ENCODE results near the gene ROPN1B.
"Not testable (repeated sequence)": the region's sequence is repeated elsewhere in the genome, so short reads cannot be mapped to it uniquely, and the experiment has no call there.

DNA sequence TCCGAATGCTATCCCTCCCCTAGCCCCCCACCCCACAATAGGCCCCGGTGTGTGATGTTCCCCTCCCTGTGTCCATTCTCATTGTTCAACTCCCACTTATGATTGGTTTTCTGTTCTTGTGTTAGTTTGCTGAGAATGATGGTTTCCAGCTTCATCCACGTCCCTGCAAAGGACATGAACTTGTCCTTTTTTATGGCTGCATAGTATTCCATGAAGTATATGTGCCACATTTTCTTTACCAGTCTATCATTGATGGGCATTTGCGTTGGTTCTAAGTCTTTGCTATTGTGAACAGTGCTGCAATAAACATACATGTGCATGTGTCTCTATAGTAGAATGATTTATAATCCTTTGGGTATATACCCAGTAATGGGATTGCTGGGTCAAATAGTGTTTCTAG lies 12.0 kb upstream of the ROPN1B start:
- TF ChIP-seq, protein P1, sequence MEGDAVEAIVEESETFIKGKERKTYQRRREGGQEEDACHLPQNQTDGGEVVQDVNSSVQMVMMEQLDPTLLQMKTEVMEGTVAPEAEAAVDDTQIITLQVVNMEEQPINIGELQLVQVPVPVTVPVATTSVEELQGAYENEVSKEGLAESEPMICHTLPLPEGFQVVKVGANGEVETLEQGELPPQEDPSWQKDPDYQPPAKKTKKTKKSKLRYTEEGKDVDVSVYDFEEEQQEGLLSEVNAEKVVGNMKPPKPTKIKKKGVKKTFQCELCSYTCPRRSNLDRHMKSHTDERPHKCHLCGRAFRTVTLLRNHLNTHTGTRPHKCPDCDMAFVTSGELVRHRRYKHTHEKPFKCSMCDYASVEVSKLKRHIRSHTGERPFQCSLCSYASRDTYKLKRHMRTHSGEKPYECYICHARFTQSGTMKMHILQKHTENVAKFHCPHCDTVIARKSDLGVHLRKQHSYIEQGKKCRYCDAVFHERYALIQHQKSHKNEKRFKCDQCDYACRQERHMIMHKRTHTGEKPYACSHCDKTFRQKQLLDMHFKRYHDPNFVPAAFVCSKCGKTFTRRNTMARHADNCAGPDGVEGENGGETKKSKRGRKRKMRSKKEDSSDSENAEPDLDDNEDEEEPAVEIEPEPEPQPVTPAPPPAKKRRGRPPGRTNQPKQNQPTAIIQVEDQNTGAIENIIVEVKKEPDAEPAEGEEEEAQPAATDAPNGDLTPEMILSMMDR (conservative IDR thresholded peaks at IDR 0.05 in 1 of 2, IDR thresholded peaks at IDR 0.05 in 1 of 2; ENCODE audit: low read depth in 1 of 2, low read length in 2 of 2) = not testable (repeated sequence)
- TF ChIP-seq EZH2 (IDR thresholded peaks at IDR 0.05; ENCODE audit: low read length, missing control alignments) = not testable (repeated sequence)

Measured in fibroblast of lung (primary cell).